HL-60/S4 (cell line): ENCODE measurements around the gene FAM131A.

ENCODE experiments used
- in situ Hi-C: fragments of 300-500 bp; cut with MboI; formaldehyde crosslinking; loops from 2 replicates; pipeline ENCODE4 v1.14.3; 2022; ENCODE audit warnings: low sequenced_read_pairs

Gene FAM131A

DNA sequence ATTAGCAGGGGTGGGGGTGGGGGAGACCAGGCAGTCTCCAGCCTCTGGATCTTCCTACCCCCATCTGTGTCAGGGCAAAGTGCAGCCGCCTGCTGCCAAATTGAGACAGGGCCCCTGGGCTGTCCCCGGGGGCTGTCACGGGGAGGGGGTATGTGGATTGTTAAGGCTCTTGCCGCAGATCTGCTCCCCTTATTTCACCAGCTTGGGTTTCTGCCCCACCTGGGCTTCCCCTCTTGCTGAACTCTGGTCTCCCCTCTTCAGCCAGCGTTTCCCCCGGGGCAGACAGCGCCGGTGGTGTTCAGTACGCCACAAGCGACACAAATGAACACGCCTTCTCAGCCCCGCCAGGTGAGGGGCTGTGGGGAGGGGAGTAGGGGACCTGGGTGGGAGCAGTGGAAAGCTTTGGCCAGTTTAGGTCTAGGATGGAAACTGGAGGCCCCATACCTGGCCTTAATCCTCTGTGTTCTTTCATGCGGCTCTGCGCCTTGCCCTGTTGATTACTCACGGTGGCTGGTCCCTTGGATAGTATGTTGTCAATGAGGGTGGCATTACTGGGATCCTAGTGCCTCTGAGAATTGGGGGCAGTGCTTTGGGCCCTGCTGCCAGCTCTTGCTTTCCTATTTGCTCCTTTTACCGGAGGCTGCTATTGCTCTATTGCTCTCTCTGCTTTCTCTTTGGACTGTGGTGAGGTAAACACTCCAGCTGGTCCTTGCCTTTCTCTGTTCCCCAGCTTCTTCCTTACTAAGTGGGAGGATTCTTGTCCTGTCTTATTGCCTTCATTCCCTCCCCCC, 21.3 kb upstream of the FAM131A start:
- in situ Hi-C loops, result no loop called here

DNA sequence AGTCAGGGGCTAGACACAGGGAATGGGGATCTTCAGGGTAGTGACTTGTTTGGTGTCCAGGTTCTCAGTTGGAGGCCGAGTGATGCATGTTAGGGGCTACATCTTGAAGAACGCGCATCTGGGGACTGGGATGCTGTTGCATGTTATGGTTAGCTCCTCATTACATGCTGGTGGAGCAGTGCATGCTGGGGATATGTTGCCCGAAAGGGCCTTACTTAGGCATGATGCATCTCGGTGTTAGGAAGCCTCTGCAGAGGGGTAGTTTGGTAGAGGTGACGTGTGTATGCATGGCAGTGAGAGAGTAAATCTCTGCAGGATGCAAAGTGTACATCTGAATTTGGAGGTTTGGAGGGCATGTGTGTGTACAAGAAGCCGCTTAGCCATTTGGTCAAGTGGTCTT, 20.6 kb upstream of the FAM131A start:
- in situ Hi-C loops, result no loop called here

DNA sequence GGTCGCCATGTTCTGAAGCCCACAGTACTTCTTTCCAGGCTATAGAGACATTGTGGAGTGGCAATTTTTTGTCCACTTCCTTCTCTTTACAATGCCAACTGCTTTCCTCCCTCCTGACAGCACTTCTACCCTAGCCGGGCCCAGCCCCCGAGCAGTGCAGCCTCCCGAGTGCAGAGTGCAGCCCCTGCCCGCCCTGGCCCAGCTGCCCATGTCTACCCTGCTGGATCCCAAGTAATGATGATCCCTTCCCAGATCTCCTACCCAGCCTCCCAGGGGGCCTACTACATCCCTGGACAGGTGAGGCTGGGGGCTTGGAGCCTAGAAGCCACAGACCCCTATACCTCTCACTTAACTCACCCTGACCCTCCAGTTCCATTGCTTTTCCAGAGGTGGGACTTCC, 20.2 kb upstream of the FAM131A start:
- in situ Hi-C loops, result no loop called here

DNA sequence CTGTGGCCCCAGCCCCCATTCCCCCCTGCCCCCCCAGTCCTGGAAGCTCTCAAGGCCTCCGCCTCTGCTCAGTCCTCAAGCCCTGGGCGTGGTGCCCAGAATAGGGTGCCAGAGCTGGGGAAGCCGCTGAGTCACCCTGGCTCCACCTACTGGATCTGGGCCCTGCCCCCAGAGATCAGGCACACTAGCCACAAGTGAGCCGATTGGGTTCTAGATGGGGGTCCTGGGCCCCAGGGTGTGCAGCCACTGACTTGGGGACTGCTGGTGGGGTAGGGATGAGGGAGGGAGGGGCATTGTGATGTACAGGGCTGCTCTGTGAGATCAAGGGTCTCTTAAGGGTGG, 17.3 kb upstream of the FAM131A start:
- in situ Hi-C loops, result no loop called here

DNA sequence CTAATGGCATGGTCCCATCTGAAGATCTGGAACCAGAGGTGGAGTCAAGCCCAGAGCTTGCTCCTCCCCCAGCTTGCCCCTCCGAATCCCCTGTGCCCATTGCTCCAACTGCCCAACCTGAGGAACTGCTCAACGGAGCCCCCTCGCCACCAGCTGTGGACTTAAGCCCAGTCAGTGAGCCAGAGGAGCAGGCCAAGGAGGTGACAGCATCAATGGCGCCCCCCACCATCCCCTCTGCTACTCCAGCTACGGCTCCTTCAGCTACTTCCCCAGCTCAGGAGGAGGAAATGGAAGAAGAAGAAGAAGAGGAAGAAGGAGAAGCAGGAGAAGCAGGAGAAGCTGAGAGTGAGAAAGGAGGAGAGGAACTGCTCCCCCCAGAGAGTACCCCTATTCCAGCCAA, 15.7 kb upstream of the FAM131A start:
- in situ Hi-C loops, result no loop called here

DNA sequence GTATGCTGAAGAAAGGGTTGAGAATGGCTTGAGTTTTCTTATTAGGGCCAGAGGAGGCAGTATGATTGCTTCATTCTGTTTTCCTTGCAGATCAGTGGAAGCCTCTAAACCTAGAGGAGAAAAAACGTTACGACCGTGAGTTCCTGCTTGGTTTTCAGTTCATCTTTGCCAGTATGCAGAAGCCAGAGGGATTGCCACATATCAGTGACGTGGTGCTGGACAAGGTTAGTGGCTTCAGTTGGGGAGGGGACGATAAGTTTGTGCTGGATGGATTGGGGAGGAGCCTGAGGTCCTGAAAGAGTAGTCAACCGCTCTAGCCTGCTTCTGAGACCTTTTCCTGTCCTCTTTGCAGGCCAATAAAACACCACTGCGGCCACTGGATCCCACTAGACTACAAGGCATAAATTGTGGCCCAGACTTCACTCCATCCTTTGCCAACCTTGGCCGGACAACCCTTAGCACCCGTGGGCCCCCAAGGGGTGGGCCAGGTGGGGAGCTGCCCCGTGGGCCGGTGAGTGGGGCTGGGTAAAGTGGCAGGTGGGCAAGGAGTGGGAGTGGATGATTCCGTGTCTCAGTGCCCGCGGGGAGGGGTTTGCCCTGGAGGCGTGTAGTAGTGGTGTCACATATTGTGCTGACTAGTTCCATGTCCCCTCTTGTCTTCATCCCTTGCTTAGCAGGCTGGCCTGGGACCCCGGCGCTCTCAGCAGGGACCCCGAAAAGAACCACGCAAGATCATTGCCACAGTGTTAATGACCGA, 14.5 kb upstream of the FAM131A start:
- in situ Hi-C loops, result no loop called here

DNA sequence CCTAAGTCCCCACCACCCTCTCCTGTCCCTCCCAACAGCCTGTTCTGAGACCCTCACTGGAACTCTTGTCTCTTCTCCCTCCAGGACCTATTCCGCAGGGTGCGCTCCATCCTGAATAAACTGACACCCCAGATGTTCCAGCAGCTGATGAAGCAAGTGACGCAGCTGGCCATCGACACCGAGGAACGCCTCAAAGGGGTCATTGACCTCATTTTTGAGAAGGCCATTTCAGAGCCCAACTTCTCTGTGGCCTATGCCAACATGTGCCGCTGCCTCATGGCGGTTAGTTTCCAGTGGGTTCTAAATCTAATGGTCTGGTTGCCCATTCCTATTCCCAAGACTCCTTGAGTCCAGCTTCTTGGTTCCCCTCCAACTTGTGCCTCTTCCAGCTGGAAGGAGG, 13.7 kb upstream of the FAM131A start:
- in situ Hi-C loops, result no loop called here

DNA sequence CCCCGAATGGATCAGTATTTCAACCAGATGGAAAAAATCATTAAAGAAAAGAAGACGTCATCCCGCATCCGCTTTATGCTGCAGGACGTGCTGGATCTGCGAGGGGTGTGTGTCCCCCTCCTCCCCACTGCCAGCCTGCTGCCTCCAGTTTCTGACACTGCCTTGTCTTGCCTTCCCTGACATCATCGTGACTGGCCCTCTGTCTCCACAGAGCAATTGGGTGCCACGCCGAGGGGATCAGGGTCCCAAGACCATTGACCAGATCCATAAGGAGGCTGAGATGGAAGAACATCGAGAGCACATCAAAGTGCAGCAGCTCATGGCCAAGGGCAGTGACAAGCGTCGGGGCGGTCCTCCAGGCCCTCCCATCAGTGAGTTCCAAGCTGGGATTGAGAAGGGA, 12.1 kb upstream of the FAM131A start:
- in situ Hi-C loops, result no loop called here

DNA sequence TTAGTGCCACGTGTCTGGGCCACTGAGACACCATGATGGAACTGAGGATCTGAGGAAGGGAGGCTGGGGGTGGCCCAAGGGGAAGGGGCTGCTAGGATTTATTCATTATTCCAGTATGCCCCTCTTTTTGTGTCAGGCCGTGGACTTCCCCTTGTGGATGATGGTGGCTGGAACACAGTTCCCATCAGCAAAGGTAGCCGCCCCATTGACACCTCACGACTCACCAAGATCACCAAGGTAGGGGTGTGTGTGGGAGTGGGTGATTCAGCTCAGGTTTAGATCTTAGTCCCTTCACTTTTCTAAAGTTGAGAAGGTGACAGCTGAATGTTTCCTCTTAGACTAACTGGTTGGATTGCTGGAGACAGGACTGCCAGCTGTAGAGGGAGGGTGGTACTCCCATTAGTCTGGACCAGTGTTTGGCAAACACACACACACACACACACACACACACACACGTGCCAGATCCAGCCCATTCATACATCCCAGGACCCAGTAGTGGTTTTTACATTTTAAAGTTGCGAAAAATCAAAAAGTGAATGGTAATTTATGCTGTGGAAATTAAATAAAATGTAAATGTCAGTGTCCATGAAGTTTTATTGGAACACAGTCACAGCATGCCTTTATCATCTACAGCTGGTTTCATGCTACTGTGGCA, 11.6 kb upstream of the FAM131A start:
- in situ Hi-C loops, result no loop called here

DNA sequence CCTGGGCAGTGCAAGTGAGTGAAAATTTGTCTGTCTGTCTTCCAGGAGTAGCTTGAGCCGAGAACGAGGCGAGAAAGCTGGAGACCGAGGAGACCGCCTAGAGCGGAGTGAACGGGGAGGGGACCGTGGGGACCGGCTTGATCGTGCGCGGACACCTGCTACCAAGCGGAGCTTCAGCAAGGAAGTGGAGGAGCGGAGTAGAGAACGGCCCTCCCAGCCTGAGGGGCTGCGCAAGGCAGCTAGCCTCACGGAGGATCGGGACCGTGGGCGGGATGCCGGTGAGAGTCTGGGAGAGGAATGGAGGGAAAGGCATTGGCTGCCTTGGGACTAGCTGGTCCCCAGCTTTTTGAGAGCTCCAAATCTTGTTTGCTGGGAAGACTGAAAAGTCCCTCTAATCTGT, 10.2 kb upstream of the FAM131A start:
- in situ Hi-C loops, result no loop called here

DNA sequence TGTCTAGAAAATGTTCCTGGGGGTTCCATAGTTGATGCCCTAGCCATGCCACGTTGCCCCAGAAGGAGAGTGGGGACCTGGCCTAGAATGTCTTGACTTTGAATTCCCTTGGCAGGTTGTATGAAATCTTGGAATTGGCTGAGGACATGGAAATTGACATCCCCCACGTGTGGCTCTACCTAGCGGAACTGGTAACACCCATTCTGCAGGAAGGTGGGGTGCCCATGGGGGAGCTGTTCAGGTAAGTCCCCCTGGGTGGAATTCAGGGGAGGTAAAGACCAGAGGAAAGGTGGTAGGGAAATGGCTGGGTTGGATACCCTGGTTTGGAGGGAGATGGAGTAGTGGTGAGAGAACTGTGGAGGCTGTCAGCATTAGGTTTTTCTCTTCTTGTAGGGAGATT, 8.9 kb upstream of the FAM131A start:
- in situ Hi-C loops, result no loop called here

DNA sequence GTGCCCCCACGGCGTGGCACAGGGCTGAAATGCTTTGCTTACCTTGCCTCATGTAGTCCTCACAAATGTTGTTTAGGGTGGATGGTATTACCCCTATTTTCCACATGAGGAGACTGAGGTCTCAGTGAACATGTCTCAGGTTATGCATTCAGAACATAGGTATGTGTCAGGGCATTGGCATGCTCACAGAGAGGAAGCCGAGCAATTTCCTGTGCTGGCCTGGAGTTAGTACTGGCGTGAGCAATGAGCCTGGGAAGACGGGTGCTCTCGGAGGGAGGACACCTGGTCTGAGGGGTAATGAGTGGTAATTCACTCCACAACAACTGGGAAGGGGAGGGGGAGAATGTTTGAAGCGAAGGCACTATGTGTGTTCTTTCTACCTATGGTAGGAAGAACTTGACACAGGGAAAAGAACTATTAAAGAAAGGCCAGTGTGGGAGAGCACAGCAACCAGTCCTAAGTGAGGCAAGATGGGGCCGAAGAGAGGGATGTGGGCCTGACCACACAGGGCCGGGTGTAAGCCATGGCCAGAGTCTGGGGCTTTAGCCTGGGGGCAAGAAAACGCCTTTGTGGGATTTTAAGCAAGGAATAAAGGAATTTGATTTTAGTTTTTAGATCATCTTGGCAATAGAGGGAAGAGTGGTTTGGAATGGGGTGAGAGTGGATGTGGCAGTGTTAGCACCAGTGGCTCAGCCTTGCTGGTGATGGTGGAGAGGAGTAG, 4.9 kb upstream of the FAM131A start:
- in situ Hi-C loops, result no loop called here

DNA sequence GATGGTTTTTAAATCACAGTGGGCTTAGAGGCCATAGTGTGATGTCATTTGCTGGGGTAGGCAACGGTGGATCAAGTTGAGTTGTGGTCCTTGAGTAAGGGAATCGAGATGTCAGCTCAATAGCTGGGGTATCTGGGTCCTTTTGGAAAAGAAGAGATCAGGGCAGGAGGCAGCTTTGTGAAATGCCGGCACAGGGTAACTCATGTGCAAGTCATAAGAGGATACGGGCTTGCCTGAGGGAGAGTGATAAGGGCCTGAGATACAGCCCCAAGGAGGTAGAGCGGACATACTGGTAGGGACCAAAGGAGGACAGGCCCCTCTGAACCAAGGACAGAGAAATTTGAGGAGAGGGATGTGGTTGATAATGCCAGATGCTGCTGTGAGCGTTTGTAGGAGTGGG, 4.2 kb upstream of the FAM131A start:
- in situ Hi-C loops, result no loop called here

DNA sequence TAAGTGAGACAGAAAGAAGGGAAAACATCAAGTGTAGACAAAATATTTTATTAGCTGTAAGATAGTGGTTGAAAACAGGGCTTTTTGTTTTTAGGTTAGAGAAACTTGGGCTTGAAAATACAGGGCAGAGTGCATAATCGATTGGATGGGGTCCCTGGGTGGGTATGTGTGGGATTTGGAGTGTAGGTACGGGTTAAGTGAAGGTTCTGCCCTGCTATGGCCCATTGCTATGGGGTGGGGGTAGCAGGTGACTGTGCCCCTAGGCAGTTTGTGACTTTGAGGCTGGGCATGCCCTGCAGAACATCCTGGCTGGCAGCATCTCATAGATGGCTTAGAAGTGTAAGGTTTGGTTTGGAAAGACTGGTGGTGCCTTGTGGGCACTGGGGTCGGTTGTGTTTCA, 3.7 kb upstream of the FAM131A start:
- in situ Hi-C loops, result no loop called here

DNA sequence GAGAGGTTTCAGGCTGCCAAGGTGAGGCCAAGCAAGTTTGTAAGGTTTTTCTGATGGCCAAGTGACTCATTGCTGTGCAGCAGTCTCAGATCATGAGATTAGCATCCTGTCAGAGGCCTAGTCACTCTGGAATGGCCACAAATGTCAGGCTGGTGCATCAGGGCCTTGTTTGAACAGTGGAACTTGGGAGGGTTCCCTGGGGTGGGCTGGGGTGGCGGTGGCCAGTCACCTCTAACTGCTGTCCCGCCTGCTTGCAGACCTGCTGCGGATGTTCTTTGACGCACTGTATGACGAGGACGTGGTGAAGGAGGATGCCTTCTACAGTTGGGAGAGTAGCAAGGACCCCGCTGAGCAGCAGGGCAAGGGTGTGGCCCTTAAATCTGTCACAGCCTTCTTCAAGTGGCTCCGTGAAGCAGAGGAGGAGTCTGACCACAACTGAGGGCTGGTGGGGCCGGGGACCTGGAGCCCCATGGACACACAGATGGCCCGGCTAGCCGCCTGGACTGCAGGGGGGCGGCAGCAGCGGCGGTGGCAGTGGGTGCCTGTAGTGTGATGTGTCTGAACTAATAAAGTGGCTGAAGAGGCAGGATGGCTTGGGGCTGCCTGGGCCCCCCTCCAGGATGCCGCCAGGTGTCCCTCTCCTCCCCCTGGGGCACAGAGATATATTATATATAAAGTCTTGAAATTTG, 2.8 kb upstream of the FAM131A start:
- in situ Hi-C loops, result no loop called here

DNA sequence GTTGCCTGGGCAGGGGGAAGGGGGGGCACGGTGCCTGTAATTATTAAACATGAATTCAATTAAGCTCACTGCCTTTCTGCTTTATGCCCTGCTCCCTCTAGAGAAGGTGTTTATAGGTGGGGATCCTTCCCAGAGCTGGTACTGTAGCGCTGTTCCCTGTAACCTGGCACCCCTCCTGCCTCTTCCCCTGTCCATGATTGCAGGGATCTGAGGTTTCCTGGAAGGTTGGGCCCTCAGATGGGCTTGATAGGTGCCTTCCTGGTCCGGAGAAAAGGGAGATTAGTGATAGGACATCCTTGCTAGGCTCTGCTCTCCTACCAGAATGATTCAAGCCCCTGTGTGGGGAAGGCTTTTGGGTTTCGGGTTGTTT, 2.1 kb upstream of the FAM131A start:
- in situ Hi-C loops, result no loop called here

DNA sequence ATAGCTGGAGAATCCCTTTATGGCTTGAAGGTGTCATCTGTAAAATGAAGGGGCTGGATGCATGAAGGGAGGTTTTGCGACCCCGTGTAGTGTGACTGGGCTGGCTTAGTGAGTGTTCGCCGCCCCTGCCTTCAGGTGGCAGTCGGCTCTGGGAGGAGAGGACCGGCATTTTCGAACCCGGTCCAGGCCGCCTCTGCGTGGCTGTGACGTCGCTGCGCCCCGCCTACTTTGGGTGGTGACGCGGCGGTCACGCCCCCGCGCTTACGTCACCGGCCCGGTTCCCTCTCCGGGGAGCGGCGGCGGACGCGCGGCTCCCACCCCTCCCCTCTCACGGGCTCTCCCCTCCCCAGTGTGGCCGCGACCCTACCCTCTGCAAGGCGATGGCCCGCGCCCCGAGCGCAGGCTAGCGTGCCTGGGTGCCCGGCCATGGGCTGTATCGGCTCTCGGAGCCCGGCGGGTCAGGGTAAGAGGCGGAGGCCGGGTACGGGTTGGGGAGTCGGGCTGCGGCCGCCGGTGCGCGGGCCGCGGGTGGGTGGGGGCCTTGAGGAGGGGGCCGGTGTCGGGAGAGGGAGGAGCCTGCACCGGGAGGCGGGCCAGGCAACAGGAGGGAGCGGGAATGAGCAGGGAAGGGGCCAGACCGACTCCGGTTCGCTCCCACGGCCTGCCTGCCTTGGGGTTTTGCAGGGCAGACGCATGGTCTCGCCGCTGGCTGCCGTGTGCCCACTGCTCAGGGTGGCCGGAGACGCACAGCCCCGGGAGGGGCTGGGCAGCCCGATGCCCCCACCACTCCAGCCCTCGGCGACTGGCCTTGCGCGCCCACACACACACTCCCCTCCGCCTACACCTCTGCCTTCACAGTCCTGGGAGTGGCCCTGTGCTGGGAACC, 1.5 kb upstream of the FAM131A start:
- in situ Hi-C loops, result no loop called here

DNA sequence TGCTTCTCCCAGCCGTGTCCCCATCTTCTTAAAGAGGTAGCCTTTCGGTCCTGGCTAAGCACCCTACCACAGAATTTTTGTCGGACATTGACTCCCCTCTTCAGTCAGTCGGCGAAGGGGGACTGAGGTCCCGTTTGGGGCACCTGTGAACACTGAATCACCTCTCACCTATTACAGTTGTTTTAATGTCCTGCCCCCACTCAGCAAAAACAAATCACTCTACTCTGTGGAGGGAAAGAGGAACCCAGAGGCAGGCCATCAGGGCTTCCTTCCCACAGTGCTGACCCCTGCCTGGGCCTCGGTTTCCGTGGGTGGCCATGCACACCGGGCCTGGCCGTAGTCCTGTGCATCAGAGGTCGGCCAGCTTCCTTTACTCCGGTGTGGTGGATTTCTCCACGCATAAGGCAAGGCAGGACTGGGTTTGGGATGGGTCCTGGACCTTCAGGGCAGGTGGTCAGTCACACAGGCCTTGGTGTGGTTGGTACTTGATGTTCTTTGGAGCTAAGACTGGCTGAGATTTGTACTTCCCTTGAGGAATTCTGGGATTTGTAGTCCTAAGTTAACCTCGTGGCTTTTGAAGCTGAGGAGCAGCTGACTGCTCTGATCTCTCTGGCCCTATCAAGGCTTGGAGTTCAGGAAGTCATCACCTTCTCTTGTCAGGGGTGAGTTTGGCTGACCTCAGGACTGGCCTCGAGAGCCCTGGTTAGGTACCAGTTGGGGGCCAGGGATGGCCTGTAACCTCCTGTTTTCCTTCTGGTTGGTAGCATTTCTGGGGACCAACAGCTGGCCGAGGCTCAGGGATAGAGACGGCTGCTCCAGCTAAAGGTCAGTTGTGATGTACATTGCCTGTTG, 627 bp upstream of the FAM131A start:
- in situ Hi-C loops, result no loop called here

DNA sequence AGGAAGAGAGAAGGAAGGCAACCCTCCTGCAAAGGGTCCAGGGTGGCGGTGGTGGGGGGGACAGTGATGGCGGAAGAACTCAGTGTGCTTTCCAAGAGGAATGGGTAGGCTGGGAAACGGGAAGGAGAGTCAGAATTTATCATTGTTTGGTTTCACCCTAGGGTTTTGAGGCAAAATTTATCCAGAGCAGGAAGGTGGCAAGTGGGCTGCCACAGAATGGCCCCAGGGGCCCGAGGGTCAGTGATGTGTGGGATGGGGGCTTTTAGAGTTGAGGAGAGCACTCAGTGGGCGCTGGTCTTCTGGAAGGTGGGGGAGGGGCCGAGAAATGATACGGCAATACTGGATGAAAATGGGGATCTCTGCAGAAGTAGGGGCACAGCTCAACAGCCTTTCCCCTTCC, 581 bp downstream of the FAM131A start:
- in situ Hi-C loops, result no loop called here
